HEK293 (cell line): ENCODE results near the gene CLASP1.

Source experiments
- CTCF ChIA-PET: fragments of 350-600 bp; formaldehyde crosslinking; extraction: SDS; loops from one replicate; lab custom pipeline; 2021; ENCODE audit warnings: antibody characterized with exemption; lab: Yijun Ruan, JAX
- POLR2A ChIA-PET: fragments of 300-600 bp; formaldehyde crosslinking; extraction: SDS; loops from one replicate; lab custom pipeline; 2020; ENCODE audit warnings: antibody characterized with exemption, inconsistent platforms; lab: Yijun Ruan, JAX
- H3K27ac ChIP-seq: fragments of 200-500 bp; sonication (Bioruptor generic); 2 replicates; pipeline ENCODE4 v1.5.1; 2014; ENCODE audit warnings: low read depth, low read length, control low read depth, inconsistent platforms; ENCODE audit errors: extremely low read depth
- H3K36me3 ChIP-seq, 2 experiments: fragments of 200-500 bp in 1 of 2; sonication (Bioruptor generic) in 1 of 2; 1 replicate in 1 of 2; 2 replicates in 1 of 2; pipeline ENCODE4 v1.5.1; 2014 to 2017; ENCODE audit warnings: inconsistent platforms in 2 of 2, low read length in 2 of 2; ENCODE audit not compliant: control insufficient read depth in 2 of 2, insufficient read depth in 1 of 2
- H3K4me1 ChIP-seq: fragments of 200-500 bp; sonication (Bioruptor generic); 2 replicates; pipeline ENCODE4 v1.5.1; 2014; ENCODE audit warnings: mild to moderate bottlenecking, low read length, inconsistent platforms; ENCODE audit not compliant: control insufficient read depth, insufficient read depth
- H3K4me3 ChIP-seq: 2 replicates; pipeline ENCODE4 v1.5.1; 2011; ENCODE audit warnings: low read depth, mild to moderate bottlenecking, control low read depth, low read length, moderate library complexity
- H3K9me3 ChIP-seq: fragments of 200-500 bp; sonication (Bioruptor generic); 2 replicates; pipeline ENCODE4 v1.5.1; 2014; ENCODE audit warnings: low read depth, low read length, inconsistent platforms; ENCODE audit not compliant: control insufficient read depth, insufficient read depth
- BCL11B ChIP-seq: fragments of 450-650 bp; formaldehyde crosslinking; IDR thresholded peaks from 2 replicates; pipeline ENCODE4 v1.5.1; 2016; ENCODE audit warnings: low read depth, missing biosample characterization, missing genetic modification characterization
- KLF9 ChIP-seq: fragments of 450-650 bp; formaldehyde crosslinking; IDR thresholded peaks from 2 replicates; pipeline ENCODE4 v1.5.1; 2016; ENCODE audit warnings: missing biosample characterization, missing genetic modification characterization, low read depth
- ZBTB17 ChIP-seq: fragments of 450-650 bp; formaldehyde crosslinking; IDR thresholded peaks from 2 replicates; pipeline ENCODE4 v1.5.1; 2016; ENCODE audit warnings: missing biosample characterization, missing genetic modification characterization
- ZBTB7A ChIP-seq: fragments of 450-650 bp; formaldehyde crosslinking; IDR thresholded peaks from 2 replicates; pipeline ENCODE4 v1.5.1; 2016; ENCODE audit warnings: low read depth, missing biosample characterization, missing genetic modification characterization
- ZFP37 ChIP-seq: fragments of 450-650 bp; formaldehyde crosslinking; IDR thresholded peaks from 2 replicates; pipeline ENCODE4 v1.5.1; 2016; ENCODE audit warnings: missing biosample characterization, missing genetic modification characterization
- ZNF175 ChIP-seq: fragments of 450-650 bp; formaldehyde crosslinking; IDR thresholded peaks from 2 replicates; pipeline ENCODE4 v1.5.1; 2016; ENCODE audit warnings: missing biosample characterization, missing genetic modification characterization
- ZNF23 ChIP-seq: fragments of 450-650 bp; formaldehyde crosslinking; IDR thresholded peaks from 2 replicates; pipeline ENCODE4 v1.5.1; 2016; ENCODE audit warnings: missing biosample characterization, missing genetic modification characterization, borderline replicate concordance
- ZNF266 ChIP-seq: fragments of 450-650 bp; formaldehyde crosslinking; IDR thresholded peaks from 2 replicates; pipeline ENCODE4 v1.5.1; 2016; ENCODE audit warnings: missing biosample characterization, missing genetic modification characterization, low read depth
- ZNF354C ChIP-seq: fragments of 450-650 bp; formaldehyde crosslinking; IDR thresholded peaks from 2 replicates; pipeline ENCODE4 v1.5.1; 2016; ENCODE audit warnings: missing biosample characterization, missing genetic modification characterization, low read depth, borderline replicate concordance
- ZNF37A ChIP-seq: fragments of 450-650 bp; IDR thresholded peaks from 2 replicates; pipeline ENCODE4 v1.5.1; 2018; ENCODE audit warnings: missing biosample characterization, missing genetic modification characterization
- ZNF404 ChIP-seq: fragments of 450-650 bp; formaldehyde crosslinking; IDR thresholded peaks from 2 replicates; pipeline ENCODE4 v1.5.1; 2017; ENCODE audit warnings: missing biosample characterization, missing genetic modification characterization
- ZNF561 ChIP-seq: fragments of 450-650 bp; IDR thresholded peaks from 2 replicates; pipeline ENCODE4 v1.5.1; 2018; ENCODE audit warnings: missing biosample characterization, missing genetic modification characterization, borderline replicate concordance
- ZNF776 ChIP-seq: fragments of 450-650 bp; formaldehyde crosslinking; IDR thresholded peaks from 2 replicates; pipeline ENCODE4 v1.5.0; 2017; ENCODE audit warnings: missing biosample characterization, missing genetic modification characterization, borderline replicate concordance
- TF ChIP-seq, protein P1 (sequence below): fragments of 450-650 bp; formaldehyde crosslinking; IDR thresholded peaks from 2 replicates; pipeline ENCODE4 v1.5.1; 2016; ENCODE audit warnings: missing biosample characterization, missing genetic modification characterization
- TF ChIP-seq, protein P2 (sequence below): fragments of 450-650 bp; formaldehyde crosslinking; IDR thresholded peaks from 2 replicates; pipeline ENCODE4; 2016; ENCODE audit warnings: missing biosample characterization, missing genetic modification characterization
- TF ChIP-seq, protein P3 (sequence below): fragments of 450-650 bp; formaldehyde crosslinking; IDR thresholded peaks from 2 replicates; pipeline ENCODE4 v1.5.1; 2017; ENCODE audit warnings: missing biosample characterization, missing genetic modification characterization
- TF ChIP-seq, protein P4 (sequence below): fragments of 450-650 bp; formaldehyde crosslinking; IDR thresholded peaks from 2 replicates; pipeline ENCODE4 v1.5.1; 2016; ENCODE audit warnings: missing biosample characterization, missing genetic modification characterization
- TF ChIP-seq, protein P5 (sequence below): fragments of 450-650 bp; formaldehyde crosslinking; IDR thresholded peaks from 2 replicates; pipeline ENCODE4 v1.5.1; 2016; ENCODE audit warnings: missing biosample characterization, missing genetic modification characterization

CLASP1 gene

DNA sequence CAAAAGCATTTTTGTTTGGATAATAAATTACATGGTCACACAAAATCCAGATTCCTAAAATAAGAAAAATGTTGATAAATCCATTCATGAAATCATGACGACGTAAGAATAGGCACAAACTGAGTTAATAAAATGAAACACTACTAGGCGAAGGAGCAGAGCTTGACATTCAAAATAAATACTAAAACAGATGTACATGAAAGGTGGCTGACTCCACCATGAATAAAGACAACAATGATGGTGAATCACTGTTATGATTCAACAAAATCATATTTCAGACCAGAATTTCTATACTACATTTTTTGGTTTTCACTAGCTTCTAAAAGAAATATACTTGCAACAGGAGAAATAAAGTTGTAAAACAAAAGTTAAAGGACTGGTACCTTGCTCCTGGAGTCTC is 240.6 kb downstream of the CLASP1 start:
- POLR2A ChIA-PET: interaction anchor here (1.1 kb wide), 1 partner anchor 122 kb away, joined by 3 read pairs; the partner anchor contains the start of gene RNU4ATAC

DNA sequence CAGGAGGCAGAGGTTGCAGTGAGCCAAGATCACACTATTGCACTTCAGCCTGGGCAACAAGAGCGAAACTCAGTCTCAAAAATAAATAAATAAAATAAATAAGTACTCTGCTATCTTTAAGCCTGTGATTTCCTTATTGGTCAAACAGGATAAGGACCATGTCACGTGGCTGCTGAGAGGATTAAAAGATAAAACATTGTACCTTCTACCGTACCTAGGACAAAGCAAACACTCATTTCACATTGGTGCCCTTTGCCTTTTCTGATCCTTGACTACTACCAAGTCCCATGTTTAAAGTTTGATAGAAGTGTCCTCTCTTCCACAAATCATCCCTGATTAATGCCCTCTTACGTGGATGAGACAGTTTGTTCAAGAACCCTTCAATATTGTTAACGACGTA is 244.0 kb downstream of the CLASP1 start:
- peaks cover 21 to 71% of the 10 kb centered on the region in 2 experiments for H3K36me3 ChIP-seq
- CTCF ChIA-PET: no interaction called here
- TF ChIP-seq ZNF23 (no peak), ZFP37 (tag by site-specific recombination) (no peak), ZNF404 (tag by site-specific recombination) (no peak), KLF9 (tag by site-specific recombination) (no peak)
- TF ChIP-seq, protein P1, sequence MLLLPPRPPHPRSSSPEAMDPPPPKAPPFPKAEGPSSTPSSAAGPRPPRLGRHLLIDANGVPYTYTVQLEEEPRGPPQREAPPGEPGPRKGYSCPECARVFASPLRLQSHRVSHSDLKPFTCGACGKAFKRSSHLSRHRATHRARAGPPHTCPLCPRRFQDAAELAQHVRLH (tag by site-specific recombination): no peak
- H3K27ac ChIP-seq: no peak overlapping the region
- POLR2A ChIA-PET: no interaction called here
- H3K4me3 ChIP-seq: no peak overlapping the region
- H3K4me1 ChIP-seq: no peaks in the 10 kb centered on the region
- H3K9me3 ChIP-seq: no peaks in the 10 kb centered on the region

More for the DNA sequence above, 240.6 kb downstream of the CLASP1 start:
- Histone ChIP-seq H3K4me1 (no peaks in the 10 kb centered on the region), H3K4me3 (no peak overlapping the region), H3K36me3 (peaks cover 9 to 45% of the 10 kb centered on the region in 2 experiments; a peak in 2 of 3 replicates), H3K9me3 (no peaks in the 10 kb centered on the region), H3K27ac (no peak overlapping the region)
- no peak for TF ChIP-seq BCL11B (tag by site-specific recombination)
- CTCF ChIA-PET: interaction anchor here (0.7 to 1.7 kb wide), 2 partner anchors 105 to 324 kb away, joined by 4 read pairs; no protein-coding TSS in a partner anchor

DNA sequence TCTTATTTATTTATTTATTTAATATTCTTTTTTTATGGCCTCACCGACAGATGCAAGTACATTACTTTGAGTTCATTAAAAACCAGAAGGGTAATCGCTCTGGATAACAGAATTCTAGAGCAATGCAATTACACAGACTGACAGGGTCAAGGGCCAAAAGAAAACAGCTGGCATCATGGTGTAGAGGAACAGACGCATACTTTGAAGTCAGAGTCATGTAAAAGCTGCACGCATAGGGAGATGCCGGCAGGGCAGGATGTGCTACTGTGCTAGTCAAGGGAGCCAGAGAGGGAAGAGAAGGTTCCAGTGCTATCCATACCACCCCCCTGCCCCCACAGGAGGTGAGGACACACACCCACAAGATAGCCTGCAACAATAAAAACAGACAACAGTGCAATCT is 249.1 kb downstream of the CLASP1 start:
- TF ChIP-seq ZBTB7A (tag by site-specific recombination): no peak
- TF ChIP-seq, protein P2, sequence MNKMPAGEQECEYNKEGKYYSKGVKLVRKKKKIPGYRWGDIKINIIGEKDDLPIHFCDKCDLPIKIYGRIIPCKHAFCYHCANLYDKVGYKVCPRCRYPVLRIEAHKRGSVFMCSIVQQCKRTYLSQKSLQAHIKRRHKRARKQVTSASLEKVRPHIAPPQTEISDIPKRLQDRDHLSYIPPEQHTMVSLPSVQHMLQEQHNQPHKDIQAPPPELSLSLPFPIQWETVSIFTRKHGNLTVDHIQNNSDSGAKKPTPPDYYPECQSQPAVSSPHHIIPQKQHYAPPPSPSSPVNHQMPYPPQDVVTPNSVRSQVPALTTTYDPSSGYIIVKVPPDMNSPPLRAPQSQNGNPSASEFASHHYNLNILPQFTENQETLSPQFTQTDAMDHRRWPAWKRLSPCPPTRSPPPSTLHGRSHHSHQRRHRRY (tag by site-specific recombination): no peak
- no peak for TF ChIP-seq ZNF175 (tag by site-specific recombination)
- no peak for TF ChIP-seq ZNF266 (tag by site-specific recombination)
- no peak for TF ChIP-seq ZNF37A (tag by site-specific recombination)
- TF ChIP-seq ZNF776 (tag by site-specific recombination): no peak
- TF ChIP-seq, protein P3, sequence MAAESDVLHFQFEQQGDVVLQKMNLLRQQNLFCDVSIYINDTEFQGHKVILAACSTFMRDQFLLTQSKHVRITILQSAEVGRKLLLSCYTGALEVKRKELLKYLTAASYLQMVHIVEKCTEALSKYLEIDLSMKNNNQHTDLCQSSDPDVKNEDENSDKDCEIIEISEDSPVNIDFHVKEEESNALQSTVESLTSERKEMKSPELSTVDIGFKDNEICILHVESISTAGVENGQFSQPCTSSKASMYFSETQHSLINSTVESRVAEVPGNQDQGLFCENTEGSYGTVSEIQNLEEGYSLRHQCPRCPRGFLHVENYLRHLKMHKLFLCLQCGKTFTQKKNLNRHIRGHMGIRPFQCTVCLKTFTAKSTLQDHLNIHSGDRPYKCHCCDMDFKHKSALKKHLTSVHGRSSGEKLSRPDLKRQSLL (tag by site-specific recombination): no peak
- TF ChIP-seq ZBTB17: no peak
- TF ChIP-seq, protein P4, sequence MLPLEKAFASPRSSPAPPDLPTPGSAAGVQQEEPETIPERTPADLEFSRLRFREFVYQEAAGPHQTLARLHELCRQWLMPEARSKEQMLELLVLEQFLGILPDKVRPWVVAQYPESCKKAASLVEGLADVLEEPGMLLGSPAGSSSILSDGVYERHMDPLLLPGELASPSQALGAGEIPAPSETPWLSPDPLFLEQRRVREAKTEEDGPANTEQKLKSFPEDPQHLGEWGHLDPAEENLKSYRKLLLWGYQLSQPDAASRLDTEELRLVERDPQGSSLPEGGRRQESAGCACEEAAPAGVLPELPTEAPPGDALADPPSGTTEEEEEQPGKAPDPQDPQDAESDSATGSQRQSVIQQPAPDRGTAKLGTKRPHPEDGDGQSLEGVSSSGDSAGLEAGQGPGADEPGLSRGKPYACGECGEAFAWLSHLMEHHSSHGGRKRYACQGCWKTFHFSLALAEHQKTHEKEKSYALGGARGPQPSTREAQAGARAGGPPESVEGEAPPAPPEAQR (tag by site-specific recombination): no peak
- TF ChIP-seq ZNF354C (tag by site-specific recombination): no peak
- TF ChIP-seq ZNF561 (tag by site-specific recombination): no peak
- TF ChIP-seq, protein P5, sequence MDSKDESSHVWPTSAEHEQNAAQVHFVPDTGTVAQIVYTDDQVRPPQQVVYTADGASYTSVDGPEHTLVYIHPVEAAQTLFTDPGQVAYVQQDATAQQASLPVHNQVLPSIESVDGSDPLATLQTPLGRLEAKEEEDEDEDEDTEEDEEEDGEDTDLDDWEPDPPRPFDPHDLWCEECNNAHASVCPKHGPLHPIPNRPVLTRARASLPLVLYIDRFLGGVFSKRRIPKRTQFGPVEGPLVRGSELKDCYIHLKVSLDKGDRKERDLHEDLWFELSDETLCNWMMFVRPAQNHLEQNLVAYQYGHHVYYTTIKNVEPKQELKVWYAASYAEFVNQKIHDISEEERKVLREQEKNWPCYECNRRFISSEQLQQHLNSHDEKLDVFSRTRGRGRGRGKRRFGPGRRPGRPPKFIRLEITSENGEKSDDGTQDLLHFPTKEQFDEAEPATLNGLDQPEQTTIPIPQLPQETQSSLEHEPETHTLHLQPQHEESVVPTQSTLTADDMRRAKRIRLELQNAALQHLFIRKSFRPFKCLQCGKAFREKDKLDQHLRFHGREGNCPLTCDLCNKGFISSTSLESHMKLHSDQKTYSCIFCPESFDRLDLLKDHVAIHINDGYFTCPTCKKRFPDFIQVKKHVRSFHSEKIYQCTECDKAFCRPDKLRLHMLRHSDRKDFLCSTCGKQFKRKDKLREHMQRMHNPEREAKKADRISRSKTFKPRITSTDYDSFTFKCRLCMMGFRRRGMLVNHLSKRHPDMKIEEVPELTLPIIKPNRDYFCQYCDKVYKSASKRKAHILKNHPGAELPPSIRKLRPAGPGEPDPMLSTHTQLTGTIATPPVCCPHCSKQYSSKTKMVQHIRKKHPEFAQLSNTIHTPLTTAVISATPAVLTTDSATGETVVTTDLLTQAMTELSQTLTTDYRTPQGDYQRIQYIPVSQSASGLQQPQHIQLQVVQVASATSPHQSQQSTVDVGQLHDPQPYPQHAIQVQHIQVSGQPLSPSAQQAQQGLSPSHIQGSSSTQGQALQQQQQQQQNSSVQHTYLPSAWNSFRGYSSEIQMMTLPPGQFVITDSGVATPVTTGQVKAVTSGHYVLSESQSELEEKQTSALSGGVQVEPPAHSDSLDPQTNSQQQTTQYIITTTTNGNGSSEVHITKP (tag by site-specific recombination): no peak
- TF ChIP-seq, all 188 proteins: peak for 0
- H3K27ac ChIP-seq: no peak overlapping the region
- ChIA-PET CTCF (interaction anchor here (0.6 to 1.0 kb wide), 5 partner anchors 31 to 1393 kb away, joined by 3 to 4 read pairs (median 4); partner anchors contain the start of gene TSN), POLR2A (no interaction called here)
- peaks cover 13 to 73% of the 10 kb centered on the region in 2 experiments; a peak in 2 of 3 replicates for H3K36me3 ChIP-seq
- no peaks in the 10 kb centered on the region for H3K9me3 ChIP-seq
- H3K4me1 ChIP-seq: no peaks in the 10 kb centered on the region
- no peak overlapping the region for H3K4me3 ChIP-seq
